HG03354 (cell line): ENCODE measurements around the gene RANBP1.
"Not testable (repeated sequence)": the region's sequence is repeated elsewhere in the genome, so short reads cannot be mapped to it uniquely, and the experiment has no call there.

Experiments used
- ATAC-seq: cut with Tn5 transposase; IDR thresholded peaks from one replicate; pipeline ENCODE4 v1.9.1; 2021; ENCODE audit warnings: mild to moderate bottlenecking; ENCODE audit not compliant: unreplicated experiment, poor library complexity, severe bottlenecking

Gene RANBP1

GRCh38 chr22:20115691-20116375 is at the start of gene RANBP1:
RANBP1 (plus strand) TSS chr22:20116104; CDS start chr22:20116185, 81 bp downstream.
- ATAC-seq, result no peak

GRCh38 chr22:20066617-20067383 is 49.1 kb upstream of the RANBP1 start:
- no peak for ATAC-seq

GRCh38 chr22:20067384-20067682 is 48.6 kb upstream of the RANBP1 start:
- not testable (repeated sequence) for ATAC-seq

GRCh38 chr22:20068640-20069039 is 47.3 kb upstream of the RANBP1 start:
- no peak for ATAC-seq

- ATAC-seq, result no peak
Observed at GRCh38 chr22:20069331-20070042, 46.4 kb upstream of the RANBP1 start.

- no peak for ATAC-seq
Observed at GRCh38 chr22:20071524-20071972, 44.4 kb upstream of the RANBP1 start.

GRCh38 chr22:20076627-20077172 is 39.2 kb upstream of the RANBP1 start:
- no peak for ATAC-seq

- ATAC-seq, result peak; percentile 81
Observed at GRCh38 chr22:20079745-20080444, 36.0 kb upstream of the RANBP1 start, which contains the start of gene DGCR8. DGCR8 (plus strand) TSS chr22:20080241; CDS start chr22:20085964, 5,723 bp downstream.

GRCh38 chr22:20080445-20080775 is 35.5 kb upstream of the RANBP1 start:
- peak; percentile 72 for ATAC-seq

GRCh38 chr22:20080776-20081654 is 34.9 kb upstream of the RANBP1 start:
- no peak for ATAC-seq

GRCh38 chr22:20083157-20083890 is 32.6 kb upstream of the RANBP1 start:
- ATAC-seq, result no peak

GRCh38 chr22:20083891-20084546 is 31.9 kb upstream of the RANBP1 start:
- no peak for ATAC-seq

GRCh38 chr22:20084547-20085413 is 31.1 kb upstream of the RANBP1 start:
- ATAC-seq, result no peak

- ATAC-seq, result no peak
Observed at GRCh38 chr22:20085651-20086050, 30.3 kb upstream of the RANBP1 start.

- ATAC-seq, result no peak
Observed at GRCh38 chr22:20086101-20086599, 29.8 kb upstream of the RANBP1 start.

- no peak for ATAC-seq
Observed at GRCh38 chr22:20086763-20087162, 29.1 kb upstream of the RANBP1 start.
